HG03558 (cell line): ENCODE measurements around the gene SUSD6.
"Not testable (repeated sequence)": the region's sequence is repeated elsewhere in the genome, so short reads cannot be mapped to it uniquely, and the experiment has no call there.

Experiments
- ATAC-seq: cut with Tn5 transposase; IDR thresholded peaks from one replicate; pipeline ENCODE4 v1.9.1; 2021; ENCODE audit warnings: moderate number of reproducible peaks; ENCODE audit not compliant: unreplicated experiment; ENCODE audit errors: extremely low read depth

SUSD6 gene

DNA sequence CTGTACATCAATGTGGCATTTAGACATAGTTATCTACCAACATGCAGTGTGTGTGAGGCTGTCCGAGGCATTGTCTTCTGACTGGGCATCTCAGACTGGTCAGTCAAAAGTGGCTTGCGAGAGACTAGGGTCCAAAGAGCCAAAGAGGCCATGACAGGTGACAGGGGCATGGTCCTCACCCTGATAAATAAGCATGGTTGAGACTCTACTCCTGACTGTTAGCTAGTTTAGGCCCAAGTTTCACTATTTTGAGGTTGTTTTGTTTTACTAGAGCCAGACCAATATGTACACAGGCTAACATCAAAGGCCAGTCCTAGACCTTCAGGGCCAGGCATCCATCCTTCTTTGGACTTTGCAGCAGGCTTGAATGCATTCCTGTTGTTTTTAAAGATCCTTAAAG, 78.6 kb downstream of the SUSD6 start:
- no peak for ATAC-seq

DNA sequence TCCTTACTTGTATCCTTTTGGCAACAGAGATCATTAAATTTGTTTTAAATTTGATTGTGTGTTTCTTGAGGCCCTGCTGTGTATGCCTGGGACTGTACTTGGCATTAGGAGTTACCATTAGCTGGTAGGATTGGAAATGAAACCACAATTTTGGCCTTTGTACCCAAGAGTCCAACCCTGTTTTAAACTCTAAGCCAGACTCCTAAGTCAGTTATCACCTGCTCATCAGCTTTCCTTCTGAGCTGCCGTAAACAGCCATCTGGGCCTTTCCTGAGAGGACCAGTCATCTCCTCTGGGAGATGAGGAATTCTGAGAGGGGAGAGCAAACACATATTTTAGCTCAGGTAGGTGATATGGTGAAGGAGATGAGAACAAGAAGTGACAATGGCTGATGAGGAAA, 81.2 kb downstream of the SUSD6 start:
- ATAC-seq, result no peak

- no peak for ATAC-seq
Observed at GRCh38 chr14:69693145-69693544, 81.7 kb downstream of the SUSD6 start.

- no peak for ATAC-seq
Observed at GRCh38 chr14:69693801-69694729, 82.7 kb downstream of the SUSD6 start.

GRCh38 chr14:69694730-69695281, 83.4 kb downstream of the SUSD6 start:
- no peak for ATAC-seq

- ATAC-seq, result no peak
Observed at GRCh38 chr14:69695322-69696203, 84.2 kb downstream of the SUSD6 start.

GRCh38 chr14:69696204-69696527, 84.8 kb downstream of the SUSD6 start:
- no peak for ATAC-seq

- ATAC-seq, result no peak
Observed at GRCh38 chr14:69696633-69697557, 85.5 kb downstream of the SUSD6 start.

DNA sequence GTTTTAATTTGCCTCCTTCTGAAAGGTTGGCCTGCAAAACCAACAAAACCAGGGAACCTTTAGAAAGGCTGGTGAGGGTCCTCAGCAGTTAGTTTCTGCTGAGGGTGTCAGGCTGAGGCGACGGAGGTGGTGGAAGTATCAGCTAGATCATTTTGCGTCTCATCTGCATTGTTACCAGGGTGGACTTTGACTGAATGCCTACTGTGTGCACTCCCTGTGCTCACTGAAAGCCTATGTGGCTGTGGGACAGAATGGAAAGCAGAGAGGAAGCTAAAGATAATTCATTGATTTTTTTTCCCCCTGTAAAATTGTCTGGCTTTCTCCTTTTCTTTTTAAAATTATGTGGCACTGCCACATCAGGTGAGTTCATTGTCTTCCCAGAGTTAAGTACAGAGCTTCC, 87.2 kb downstream of the SUSD6 start:
- no peak for ATAC-seq

GRCh38 chr14:69699243-69699642, 87.8 kb downstream of the SUSD6 start:
- ATAC-seq, result not testable (repeated sequence)

GRCh38 chr14:69699748-69700303, 88.4 kb downstream of the SUSD6 start:
- no peak for ATAC-seq

DNA sequence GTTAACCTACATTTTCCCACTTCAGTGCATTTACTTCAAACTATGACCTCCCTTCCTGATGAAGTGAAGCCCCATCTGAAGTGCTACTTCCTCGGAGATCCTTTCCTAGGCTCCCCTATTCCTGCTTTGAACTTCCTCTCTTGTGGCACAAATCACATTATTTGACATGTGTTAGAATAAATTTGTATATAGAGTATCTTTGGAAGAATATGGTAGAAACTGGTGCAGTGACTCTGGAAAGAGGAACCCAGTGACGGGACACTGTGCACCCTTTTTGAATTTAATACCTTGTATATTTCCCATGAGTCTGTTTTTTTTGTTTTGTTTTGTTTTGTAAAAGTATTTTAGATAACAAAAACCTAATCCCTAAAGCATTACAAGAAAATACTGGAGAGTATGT, 89.2 kb downstream of the SUSD6 start:
- ATAC-seq, result no peak

- ATAC-seq, result no peak
Observed at GRCh38 chr14:69701291-69701690, 89.9 kb downstream of the SUSD6 start.

- no peak for ATAC-seq
Observed at GRCh38 chr14:69701857-69702256, 90.5 kb downstream of the SUSD6 start.

- ATAC-seq, result no peak
Observed at GRCh38 chr14:69703047-69704039, 91.9 kb downstream of the SUSD6 start.

GRCh38 chr14:69704319-69704718, 92.9 kb downstream of the SUSD6 start:
- no peak for ATAC-seq

GRCh38 chr14:69705706-69706105, 94.3 kb downstream of the SUSD6 start:
- no peak for ATAC-seq

GRCh38 chr14:69708049-69708448, 96.7 kb downstream of the SUSD6 start:
- no peak for ATAC-seq
